GM21717 (cell line): ENCODE results near the gene DROSHA.
A peak's percentile ranks its signal among the peaks of the same experiment; 100 is the strongest.
"Not testable (repeated sequence)": the region's sequence is repeated elsewhere in the genome, so short reads cannot be mapped to it uniquely, and the experiment has no call there.

Experiments used
- ATAC-seq: cut with Tn5 transposase; IDR thresholded peaks from one replicate; pipeline ENCODE4 v1.9.1; 2021; ENCODE audit warnings: mild to moderate bottlenecking, moderate library complexity; ENCODE audit not compliant: unreplicated experiment

The DROSHA gene

DNA sequence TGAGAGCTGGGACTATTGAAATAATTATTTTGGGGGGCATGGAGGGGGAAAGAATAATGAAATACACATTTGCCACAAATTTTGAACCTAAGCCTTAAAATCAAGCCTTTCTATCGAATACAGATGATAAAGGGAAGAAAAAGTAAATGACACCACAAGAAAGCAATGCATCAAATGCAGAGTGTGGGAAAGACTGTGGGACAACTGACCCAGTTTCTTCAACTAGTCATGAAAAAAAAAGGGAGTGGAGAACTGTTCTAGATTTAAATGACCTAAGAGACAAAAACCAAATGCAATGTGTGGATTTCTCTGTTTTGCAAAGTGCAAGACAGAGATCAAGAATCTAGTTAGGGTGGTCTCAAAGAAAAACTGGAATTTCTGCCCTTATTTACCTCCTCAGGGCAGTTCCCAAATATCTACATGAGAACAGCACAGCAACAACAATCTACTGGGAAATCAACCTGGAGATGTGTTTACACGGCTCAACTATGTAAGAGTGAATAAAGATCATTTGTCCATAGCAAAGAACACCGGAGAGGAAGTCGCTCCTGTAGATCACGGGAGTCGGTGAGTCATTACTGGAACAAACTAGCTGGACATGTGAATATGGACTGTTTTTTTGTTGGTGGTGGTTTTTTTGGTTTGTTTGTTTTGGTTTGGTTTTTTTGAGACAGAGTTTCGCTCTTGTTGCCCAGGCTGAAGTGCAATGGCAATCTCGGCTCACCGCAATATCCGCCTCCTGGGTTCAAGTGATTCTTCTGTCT is 145.9 kb downstream of the DROSHA start:
- ATAC-seq: no peak

DNA sequence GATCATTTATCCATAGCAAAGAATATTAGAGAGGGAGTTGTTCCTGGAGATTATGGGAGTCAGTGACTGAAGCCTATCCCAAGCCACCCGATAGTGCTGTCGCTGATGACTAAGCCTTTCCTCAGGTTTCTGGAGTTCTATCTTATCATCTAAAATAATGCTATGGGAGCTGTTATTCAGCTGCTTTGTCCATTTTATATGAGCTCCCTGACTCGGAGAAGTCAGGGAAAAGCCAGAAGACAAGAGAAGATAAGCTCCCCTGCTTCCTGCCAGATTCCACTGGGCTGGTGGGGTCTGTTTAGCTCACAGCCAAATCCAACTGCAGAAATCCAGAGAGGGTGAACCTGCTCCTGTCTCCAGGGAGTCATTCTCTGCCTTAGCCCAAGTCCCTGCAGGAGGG is 148.2 kb downstream of the DROSHA start:
- no peak for ATAC-seq

DNA sequence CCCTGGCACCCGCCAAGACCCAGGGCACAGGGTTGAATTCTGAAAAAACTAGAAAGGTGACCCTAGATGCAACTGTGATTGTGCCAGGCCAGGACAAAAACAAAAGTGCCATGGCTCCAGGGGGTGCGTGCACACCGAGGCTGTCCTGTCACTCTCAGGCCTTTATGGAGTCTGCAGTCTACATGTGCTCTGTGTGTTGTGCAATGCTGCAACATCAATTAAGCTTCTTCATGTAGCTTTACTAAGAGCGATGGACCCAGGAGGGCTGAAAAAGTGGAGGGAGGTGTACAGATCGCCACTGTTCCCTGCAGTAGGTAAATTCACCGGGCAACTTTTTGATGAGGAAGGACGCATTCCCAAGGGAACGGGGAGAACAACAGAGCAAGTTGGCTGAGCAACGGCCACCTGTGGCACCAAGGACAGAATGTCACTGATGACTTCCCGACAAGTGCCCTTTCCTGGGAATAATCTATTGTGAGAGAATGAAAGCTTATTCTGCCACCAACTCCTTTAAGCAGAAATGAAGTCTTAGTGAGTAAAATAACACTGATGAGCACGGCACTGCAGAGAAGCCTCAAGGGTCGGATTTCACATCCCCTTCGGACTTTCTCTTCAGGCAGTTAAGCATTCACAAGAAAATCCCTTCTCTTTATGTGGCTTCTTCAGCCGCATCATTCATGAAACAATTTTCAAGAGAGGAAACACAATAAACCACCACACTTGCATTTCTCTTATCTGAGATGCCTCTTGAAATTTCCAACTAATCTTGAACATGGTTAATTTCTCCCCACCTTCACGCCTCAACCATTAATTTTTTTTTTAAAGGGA is 149.6 kb downstream of the DROSHA start:
- ATAC-seq: peak; percentile 89

DNA sequence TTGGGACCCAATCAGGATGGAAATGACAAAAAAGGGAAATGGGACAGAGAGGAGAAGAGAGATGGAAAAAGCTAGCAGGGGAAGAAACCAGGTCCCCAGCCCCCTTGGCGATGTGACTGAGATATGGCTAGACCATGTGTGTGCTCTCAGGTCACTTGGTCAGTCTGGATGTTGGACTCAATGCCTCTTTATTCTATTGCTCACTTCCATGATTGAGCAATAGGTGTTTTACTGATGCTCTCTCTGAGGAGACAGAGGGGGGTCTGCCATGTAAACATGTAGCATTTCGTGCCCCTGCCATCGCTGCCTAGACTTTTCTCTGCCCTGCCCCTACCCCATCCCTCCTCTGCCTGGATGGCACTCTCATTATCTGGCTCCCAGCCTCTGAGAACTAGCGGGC is 150.6 kb downstream of the DROSHA start:
- ATAC-seq: no peak

DNA sequence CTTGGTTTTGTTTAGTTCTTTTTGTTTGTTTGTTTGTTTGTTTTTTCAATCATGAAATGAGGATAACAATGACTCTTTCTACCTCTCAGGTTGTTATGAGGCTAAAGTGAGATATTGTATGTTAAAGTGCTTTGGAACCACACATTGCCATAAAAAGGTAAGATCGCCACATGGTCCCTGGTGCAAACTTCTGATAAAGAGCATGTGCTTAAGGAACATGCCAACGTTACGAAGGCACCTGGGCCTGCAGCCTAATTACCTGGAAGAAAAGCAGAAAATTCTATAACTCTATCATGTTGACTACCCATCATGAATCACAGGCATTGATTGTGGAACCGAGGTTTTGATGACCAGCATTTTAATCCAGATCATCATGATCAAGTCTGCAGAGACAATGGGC is 151.8 kb downstream of the DROSHA start:
- ATAC-seq: no peak

DNA sequence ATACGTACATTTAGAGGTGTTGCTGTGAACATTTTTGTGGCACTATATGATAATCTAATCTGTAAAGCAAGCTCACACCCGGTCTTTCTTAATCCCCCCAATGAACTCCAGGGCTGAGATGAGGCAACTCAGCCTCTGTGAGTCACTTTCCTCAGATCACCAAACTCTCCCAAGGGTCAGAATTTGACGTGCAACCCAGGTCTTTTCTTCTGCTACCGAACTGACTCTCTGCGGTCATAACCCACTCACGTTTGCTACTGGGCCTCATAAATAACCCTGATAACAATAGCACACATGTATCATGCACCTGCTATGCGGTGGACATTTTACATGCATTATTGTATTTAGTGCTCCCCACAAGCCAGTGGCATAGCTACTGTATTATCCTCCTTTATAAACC is 153.1 kb downstream of the DROSHA start:
- ATAC-seq: no peak

DNA sequence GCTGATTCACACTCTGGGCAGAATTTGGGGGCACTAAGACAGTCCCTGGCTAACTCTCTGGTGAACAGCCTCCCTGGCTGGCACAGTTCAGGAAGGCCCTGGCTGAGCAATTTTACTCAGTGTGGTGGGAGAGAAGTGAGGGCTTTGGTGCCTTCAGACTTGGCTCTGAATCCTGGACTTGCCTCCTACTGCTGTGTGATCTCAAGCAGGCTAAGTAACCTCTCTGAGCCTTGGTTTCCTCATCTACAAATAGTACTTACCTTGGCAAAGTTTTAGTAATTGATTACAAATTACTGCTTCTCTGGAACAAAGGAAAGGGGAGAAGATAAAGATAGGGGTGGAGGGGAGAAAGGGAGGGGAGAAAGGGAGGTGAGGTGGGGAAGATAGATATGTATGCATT is 153.8 kb downstream of the DROSHA start:
- ATAC-seq: no peak

DNA sequence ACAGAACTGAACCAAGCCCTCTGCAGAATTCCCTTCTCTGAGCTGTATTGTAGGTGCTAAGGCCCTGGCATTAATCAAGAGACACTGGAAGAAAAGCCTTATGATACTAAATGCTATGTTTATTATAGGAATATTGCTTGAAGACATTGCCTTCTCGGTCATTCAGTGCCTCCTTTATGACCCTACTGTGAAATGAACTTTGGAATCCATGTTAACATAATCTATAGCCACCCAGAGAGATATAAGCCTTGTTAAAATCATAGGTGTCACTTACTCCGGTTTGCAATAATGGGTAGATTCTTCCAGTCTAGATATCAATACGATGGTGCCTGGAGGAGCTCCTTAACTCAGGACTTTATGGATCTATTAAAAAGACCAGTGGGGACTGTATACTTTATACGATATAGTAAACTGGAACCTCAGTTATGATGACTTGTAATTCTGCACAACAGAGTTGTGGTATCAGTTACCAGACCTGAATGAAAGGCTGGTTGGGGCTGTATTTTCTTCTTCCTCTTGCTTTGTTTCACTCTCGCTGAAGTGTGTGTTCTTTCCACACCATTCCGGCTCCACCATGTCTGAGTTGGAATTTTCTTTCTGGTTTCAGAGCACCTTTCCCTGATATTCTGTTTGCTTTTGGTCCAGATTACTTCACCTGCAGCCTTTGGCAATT is 154.5 kb downstream of the DROSHA start:
- no peak for ATAC-seq

DNA sequence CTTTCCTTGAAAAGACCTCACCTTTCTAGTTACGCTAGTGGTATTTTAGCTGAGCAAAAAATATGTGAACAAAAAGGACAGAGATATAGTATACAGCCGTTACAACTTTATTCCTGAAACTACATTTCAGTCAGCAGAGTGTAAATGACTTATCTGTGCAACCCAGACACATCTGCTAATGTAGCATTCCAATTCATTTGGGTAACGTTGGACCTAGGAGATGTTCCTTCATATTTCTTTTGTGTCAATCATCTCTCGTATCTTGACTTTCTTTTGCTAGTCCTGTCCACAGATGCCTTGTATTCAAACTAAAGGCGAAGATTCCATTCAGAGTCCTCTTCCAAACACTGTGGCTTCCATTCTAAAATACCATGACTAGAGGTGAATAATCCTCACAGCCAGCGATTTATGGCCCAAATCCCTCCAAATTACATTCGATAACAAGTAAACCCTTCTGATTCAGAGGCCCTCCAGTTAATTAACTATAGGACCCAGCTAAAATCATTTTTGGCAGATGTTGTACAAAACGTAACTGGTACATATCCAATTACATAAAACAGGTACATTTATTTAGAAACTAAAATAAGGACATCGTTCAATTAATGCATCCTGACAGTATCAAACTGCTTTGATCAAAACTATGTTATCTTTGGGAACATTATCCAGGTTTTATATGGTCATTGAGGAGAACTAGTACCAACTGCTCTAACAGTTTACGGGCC is 155.7 kb downstream of the DROSHA start:
- ATAC-seq: no peak

DNA sequence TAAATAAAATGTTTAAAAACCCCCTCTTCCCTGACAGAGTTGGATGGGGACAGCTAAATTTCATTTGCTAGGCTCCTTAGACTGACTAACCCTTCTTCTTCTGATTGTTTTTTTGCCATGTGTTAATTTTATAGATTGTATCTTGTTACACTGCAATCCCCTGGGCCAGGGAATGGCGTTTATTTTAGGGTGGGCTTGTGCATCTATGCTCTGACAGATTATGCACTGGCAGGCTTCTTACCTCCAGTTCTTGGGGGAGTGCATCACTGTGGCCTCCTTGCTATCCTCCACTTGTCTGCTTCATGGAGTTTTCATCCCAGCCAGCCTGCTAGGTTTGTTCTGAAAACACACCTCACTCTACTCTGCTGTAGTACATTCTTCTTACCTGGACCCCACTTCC is 159.8 kb downstream of the DROSHA start:
- no peak for ATAC-seq

DNA sequence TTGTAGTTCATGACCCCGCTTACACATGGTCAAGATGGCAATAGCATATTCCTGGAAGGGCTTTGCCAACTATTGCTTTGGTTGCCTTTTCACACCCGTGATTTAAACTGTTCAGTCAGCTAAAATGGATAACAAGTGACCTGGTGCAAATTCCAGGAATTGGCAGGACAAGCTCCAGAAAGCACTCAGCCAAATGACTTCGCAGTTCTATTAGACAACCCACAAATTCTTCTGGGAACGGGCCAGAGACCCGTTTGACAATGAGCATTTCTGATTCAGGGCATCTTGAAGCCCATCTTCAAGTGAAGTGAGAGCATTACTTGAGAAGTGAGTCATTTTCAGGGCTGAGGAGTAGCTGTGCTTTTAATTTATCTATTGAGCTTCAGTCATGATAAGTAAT is 165.0 kb downstream of the DROSHA start:
- ATAC-seq: no peak

DNA sequence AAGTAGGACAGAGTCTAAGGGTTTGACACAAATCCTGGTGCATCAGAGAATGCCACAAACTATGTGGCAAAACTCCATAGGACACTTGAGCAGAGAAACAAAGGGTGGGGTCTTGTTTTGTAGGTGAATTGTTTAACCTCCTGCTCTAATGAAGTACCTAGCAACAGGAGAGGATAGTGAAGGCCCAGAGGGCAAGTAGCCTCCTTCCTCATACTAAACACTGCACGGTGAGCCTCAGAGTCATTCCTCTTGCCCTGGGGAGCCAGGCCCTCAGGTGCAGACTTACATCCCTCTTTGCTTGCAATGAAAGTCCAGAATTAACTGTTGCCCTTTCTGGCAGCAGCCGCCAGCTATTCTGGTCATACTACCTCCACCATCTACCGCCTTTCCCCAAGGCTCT is 166.1 kb downstream of the DROSHA start:
- ATAC-seq: no peak

DNA sequence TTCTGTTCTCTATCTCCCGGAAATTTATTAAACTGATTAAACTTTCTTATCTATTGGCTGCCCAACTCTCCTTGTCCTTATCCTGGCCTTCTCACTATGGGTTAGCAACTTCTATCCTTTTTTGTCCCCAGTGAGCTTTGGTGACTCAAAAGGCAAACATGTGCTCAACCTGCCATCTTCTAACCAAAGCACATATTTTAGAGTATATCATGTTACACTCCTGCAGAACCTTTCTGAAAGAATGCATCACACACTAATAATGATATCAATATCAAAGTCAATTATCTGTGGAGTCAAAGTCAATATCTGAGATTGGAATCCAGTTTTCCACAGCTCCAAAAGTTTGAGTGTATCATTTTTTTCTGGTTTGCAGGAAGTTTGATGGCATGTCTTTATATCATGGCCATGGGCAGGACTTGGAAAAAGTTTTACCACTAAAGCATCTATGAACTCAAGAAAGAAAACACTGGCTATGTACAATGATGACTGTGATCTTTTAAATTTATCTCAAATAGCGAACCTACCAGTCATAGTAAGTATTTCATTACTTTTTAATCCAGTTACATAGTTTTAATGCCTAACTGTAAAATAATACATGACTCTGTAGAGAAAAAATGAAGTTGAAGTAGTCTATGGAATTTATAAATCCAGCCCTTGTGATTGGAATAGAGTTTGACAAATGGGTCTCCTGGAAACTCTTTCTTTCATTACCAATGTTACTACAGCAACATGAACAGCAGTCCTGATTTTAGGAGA is 166.8 kb downstream of the DROSHA start:
- ATAC-seq: no peak

DNA sequence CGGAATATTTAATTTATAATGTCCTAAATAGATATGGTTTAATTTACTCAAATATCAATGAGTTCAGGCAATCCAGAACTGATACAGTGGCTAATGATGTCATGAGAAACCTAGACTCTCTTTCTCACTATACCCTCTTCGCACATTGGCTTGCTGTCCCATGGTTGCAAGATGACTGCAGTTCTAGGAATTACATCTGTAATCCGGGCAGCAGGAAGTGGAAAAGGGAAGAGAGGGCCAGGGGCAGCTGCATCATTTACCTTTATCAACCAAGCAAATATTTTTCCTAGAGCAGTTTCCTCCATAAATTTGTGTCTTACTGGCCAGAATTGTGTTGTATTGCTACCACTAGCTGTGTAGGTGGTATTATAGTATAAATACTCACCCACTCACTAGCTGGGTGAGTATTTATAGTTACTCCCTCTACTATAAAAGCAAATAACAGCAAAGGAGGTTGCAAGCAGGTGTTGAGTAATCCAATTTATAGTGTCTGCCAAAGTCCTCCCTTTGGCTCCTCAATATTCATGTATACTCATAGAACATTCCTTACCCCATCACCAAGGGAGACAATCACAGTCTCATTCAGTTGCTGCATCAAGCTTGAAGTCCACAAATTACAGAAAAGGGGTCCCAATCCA is 168.8 kb downstream of the DROSHA start:
- ATAC-seq: no peak

DNA sequence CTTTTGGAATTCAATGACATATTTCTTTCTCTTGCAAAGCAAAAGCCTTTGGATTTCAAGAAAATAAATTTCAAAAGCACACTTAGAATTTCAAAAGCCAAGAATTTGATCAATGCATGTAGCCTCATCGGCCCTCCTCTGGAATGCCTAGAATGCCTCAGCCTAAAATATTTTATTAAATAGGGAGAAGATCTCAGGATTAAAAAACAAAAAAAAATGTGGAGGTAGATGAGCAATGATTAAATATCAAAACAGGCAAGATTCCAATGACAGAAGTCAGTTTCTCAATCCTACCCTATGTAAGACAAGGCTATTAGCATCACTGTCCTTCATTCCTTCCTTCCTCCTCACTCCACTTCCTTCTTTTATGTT is 169.4 kb downstream of the DROSHA start:
- ATAC-seq: no peak

DNA sequence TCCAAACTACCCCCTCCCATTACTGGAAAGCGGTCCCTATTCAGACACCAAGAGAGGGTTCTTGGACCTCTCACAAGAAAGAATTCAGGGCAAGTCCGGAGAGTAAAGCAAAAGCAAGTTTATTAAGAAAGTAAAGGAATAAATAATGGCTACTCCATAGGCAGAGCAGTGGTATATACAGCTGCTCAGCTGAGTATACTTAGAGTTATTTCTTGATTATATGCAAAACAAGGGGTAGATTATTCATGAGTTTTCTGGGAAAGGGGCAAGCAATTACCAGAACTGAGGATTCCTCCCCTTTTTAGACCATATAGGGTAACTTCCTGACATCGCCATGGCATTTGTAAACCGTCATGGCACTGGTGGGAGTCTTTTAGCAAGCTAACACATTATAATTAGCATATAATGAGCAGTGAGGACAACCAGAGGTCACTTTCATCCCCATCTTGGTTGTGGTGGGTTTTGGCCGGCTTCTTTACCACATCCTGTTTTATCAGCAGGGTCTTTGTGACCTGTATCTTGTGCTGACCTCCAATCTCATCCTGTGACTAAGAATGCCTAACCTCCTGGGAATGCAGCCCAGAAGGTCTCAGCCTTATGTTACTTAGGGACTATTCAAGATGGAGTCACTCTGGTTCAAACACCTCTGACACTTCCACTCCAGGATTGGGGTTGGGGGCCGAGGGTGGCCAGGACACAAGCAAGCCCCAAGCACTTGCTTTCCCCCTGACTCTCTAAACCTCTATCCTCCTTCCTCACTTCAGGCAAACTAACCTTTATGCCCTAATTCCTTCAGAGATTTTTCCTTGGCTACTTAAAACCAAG is 170.0 kb downstream of the DROSHA start:
- ATAC-seq: not testable (repeated sequence)

DNA sequence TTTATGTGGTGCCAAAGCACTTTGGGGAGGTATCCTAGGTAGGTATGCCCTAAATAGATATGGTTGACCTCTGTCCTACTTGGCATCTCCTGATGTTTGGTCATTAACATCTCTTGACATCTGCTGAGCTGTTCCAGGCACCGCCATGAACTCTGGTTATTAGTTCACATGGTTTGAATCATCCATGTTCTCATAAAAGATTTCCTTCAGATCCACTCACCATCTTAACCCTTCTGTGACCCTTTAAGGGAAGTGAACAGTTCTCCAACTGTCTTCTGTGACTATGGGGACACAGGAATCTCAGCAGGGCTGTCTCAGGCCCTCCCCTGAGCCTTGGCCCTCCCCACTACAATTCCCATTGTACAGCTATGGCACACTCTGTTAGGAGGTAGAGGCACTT is 170.7 kb downstream of the DROSHA start:
- ATAC-seq: no peak

DNA sequence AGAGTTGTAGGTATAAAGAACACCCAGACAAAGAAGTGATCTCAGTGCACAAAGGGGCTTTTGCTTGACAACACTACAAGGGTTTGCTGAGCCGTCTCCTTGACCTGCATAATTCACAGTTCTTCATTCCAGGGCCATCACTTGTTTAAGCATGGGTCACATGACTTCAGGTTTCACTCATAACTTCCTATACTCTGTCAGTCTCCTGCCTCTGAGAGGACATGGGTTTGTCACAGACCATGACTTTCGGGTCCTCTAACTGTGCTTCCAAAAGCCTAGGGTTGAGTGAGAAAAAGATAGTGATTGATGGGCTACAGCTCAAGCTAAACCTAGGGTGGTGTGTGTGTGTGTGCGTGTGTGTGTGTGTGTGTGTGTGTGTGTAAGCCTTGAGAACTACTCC is 172.1 kb downstream of the DROSHA start:
- no peak for ATAC-seq

DNA sequence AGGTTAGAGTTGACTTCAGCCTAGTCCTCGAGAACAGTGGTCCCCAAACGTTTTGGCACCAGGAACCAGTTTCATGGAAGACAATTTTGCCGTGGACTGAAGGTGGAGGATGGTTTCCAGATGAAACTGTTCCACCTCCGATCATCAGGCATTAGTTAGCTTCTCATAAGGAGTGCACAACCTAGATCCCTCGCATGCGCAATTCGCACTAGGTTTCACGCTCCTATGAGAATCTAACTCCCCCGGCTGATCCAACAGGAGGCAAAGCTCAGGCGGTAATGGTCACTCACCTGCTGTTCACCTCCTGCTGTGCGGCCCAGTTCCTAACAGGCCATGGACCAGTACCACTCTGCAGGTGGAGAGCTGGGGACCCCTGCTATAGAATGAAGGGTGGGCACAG is 174.9 kb downstream of the DROSHA start:
- no peak for ATAC-seq
